Measurements from ENCODE around the gene MIOX. TPM values are rescaled to one million over a fixed set of nuclear protein-coding genes. Genes with fewer than 3 reads are reported as not detected.

MIOX gene
- total RNA-seq, 1 donor from 2014 or later = not detected

DNA sequence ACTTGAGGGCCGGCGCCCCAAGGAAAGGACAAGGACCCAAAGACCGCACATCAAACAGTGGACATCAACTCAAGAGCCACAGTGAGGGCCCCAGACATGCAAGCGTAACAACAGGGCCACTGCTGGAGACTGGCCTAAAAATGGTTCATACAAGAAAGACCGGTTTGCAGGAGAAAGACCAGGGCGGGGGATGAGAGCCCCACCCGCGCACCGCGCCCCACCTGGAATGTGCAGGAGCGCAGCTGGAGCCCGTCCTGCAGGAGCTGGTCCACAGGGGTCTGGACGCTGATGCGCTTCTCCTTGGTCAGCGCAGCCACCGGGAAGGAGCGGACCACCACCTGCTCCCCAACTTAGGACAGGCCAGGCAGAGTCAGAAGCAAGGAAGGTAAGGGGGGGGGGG is 25.7 kb upstream of the MIOX start:
- H3K27me3 Mint-ChIP-seq (ENCODE audit: low read depth) = no peaks in the 10 kb centered on the region
- H3K4me3 Mint-ChIP-seq (ENCODE audit: low read depth) = no peak overlapping the region
- H3K27ac Mint-ChIP-seq = no peak overlapping the region
- no peaks in the 10 kb centered on the region for H3K4me1 Mint-ChIP-seq (ENCODE audit: low read depth)
- DNase-seq (ENCODE audit: low spot score) = no peak
- peaks cover 55% of the 10 kb centered on the region for H3K36me3 Mint-ChIP-seq (ENCODE audit: low read depth)
- intact Hi-C loops (cut with micrococcal nuclease) = loop anchor here (10.0 kb wide), 1 partner anchor 116 kb away; the partner anchor contains the start of gene PPP6R2
- H3K9me3 Mint-ChIP-seq = no peaks in the 10 kb centered on the region

DNA sequence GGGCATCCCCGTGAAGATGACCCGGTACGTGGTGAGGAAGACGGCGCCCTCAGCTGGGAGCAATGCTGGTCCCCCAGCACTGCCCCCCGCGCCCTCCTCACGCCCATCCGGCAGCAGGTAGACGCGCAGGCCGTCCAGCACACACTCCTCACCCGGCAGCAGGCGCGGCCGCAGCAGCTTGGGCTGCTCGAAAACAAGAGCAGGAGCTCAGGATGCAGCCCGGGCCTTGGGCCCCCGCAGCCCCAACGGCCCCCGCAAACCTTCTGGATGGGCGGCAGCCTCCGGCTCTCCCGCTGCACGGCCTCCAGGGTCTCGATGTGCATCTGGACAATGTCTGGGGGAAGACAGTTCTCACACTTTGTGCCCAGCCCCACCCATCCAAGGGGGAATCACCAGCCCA is 25.1 kb upstream of the MIOX start:
- H3K36me3 Mint-ChIP-seq (ENCODE audit: low read depth) = peaks cover 59% of the 10 kb centered on the region

DNA sequence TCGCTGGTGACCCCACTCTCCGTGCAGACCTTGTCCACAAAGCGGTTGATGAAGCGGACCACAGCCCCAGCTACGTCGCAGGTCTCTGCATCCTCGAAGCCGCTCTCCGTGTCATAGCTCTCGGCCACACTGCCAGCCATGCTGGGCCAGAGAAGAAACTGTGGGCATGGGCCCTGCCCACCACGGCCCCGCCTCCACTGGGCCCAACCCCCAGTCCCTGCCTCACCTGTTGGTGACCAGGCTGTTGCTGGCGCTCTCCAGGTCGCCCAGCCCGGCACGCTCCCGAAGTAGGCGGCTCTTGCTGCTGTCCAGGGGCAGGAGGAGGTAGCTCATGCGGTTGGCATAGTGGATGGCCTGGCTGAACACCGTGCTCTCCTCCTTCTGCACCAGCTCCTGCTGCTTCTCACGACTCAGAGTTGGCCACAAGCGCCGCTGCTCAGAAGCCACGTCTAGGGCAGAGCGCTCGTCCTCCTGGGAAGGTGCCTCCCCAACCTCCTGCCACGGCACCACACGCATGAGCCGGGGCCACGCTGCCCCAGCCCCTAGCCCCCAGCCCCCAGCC is 24.6 kb upstream of the MIOX start:
- Mint-ChIP-seq H3K4me1 (ENCODE audit: low read depth) (peaks cover 4% of the 10 kb centered on the region), H3K36me3 (ENCODE audit: low read depth) (peaks cover 60% of the 10 kb centered on the region), H3K27ac (no peak overlapping the region), H3K27me3 (ENCODE audit: low read depth) (no peaks in the 10 kb centered on the region), H3K4me3 (ENCODE audit: low read depth) (no peak overlapping the region), H3K9me3 (no peaks in the 10 kb centered on the region)
- intact Hi-C loops (cut with micrococcal nuclease) = loop anchor here (10.0 kb wide), 1 partner anchor 117 kb away; the partner anchor contains the start of gene PPP6R2
- DNase-seq (ENCODE audit: low spot score) = no peak

More for the DNA sequence above, 25.1 kb upstream of the MIOX start:
- Mint-ChIP-seq H3K9me3 (no peaks in the 10 kb centered on the region), H3K4me1 (ENCODE audit: low read depth) (no peaks in the 10 kb centered on the region), H3K27ac (no peak overlapping the region), H3K27me3 (ENCODE audit: low read depth) (no peaks in the 10 kb centered on the region), H3K4me3 (ENCODE audit: low read depth) (no peak overlapping the region)
- DNase-seq (ENCODE audit: low spot score) = no peak
- intact Hi-C loops (cut with micrococcal nuclease) = loop anchor here (10.0 kb wide), 1 partner anchor 117 kb away; the partner anchor contains the start of gene PPP6R2

DNA sequence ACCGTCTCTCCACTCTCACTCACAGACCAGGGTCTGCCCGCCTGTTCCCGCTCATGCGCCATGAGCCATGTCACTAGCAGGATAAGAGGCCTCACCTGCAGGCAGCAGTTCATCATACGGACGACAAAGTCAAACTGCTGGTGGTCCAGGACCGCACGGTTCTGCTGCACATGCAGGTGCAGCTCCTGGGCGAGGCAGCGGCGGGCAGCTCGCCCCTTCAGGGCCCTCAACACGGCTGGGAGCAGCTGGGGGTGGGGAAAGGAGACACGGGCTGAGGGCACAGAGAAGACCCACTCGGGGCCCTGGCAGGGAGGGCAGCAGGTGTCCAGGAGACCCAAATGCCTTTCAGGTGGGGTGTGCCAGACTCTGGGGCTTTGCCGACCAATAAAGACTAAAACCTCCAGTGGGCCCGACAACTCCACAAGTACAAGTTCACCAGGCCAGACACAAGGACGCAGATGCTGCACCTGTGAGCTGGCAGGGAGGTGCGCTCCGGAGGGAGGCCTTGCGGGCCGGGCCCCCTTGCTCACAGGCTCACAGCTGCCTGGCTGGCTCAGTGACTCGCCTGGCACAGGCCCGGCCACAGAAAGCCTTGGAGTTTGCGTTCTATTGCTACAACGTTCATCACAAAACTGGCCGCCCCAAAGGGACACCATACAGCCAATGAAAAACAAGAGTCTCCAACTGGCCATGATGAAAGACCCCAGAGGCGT is 23.3 kb upstream of the MIOX start:
- no peak overlapping the region for H3K4me3 Mint-ChIP-seq (ENCODE audit: low read depth)
- no peaks in the 10 kb centered on the region for H3K9me3 Mint-ChIP-seq
- intact Hi-C loops (cut with micrococcal nuclease) = loop anchor here (10.0 kb wide), 1 partner anchor 119 kb away; the partner anchor contains the start of gene PPP6R2
- no peak overlapping the region for H3K27ac Mint-ChIP-seq
- no peaks in the 10 kb centered on the region for H3K27me3 Mint-ChIP-seq (ENCODE audit: low read depth)
- peaks cover 54% of the 10 kb centered on the region for H3K36me3 Mint-ChIP-seq (ENCODE audit: low read depth)
- no peak for DNase-seq (ENCODE audit: low spot score)
- H3K4me1 Mint-ChIP-seq (ENCODE audit: low read depth) = peaks cover 4% of the 10 kb centered on the region

DNA sequence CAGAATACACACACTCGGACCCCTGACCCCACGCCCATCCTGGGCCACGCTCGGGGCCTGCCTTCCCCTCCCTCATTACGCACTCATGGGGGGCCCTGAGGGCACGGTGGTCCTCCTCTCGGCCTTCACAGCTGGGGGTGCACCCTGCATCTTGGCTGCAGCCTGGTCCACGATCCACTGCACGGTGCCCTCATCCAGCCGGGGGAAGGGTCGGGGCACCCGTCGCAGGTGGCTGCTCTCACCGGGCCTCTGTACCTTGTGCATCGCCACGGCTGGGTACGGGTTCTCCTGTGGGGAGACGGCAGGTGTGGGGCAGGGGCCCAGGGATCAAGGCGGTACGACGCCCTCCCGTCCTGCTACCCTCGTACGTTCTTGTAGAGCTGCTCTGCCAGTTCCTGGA is 22.2 kb upstream of the MIOX start:
- H3K4me3 Mint-ChIP-seq (ENCODE audit: low read depth) = no peak overlapping the region
- H3K9me3 Mint-ChIP-seq = no peaks in the 10 kb centered on the region
- peaks cover 52% of the 10 kb centered on the region for H3K36me3 Mint-ChIP-seq (ENCODE audit: low read depth)
- DNase-seq (ENCODE audit: low spot score) = no peak
- H3K27me3 Mint-ChIP-seq (ENCODE audit: low read depth) = no peaks in the 10 kb centered on the region
- no peak overlapping the region for H3K27ac Mint-ChIP-seq
- intact Hi-C loops (cut with micrococcal nuclease) = loop anchor here (10.0 kb wide), 1 partner anchor 120 kb away; the partner anchor contains the start of gene PPP6R2
- H3K4me1 Mint-ChIP-seq (ENCODE audit: low read depth) = peaks cover 10% of the 10 kb centered on the region

DNA sequence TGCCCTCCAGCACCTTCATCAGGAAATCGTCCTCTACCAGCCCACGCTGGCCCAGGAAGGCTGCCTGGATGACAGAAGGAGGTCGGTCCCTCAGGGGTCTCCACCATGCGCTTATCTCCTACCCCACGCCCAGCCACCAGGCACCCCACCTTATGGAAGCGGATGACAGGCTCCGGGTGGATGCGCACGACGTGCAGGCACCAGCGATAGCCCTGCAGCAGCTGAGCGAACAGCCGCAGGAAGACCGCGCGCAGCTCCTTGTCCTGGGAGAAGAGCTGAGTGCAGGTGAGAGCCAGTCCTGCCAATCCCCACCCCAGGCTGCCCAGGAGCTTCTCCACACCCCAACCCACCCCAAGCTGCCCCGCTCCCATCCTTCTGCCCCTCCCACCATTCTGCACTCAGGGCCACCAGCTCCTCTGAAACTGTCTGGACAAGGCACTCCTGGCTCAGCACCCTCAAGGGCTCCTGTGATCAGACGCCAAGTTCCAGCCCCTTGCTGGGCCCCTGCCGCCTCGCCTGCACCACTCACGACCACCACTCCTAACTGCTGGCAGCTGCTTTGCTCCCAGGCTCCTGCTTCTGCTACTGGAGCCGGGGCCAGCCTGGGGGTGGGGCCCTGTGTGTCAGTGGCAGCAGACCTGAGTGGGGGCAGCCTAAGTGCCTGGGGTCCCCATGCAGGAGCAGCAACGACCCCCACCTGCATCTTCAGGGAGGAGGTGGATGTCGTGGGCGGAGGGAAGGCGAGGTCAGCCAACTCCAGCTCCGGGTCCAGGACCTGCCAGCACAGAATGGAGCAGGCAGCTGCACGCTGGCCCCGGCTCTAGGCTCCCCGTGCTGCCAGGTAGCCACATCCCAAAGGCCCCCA is 21.4 kb upstream of the MIOX start:
- intact Hi-C loops (cut with micrococcal nuclease) = loop anchor here (10.0 kb wide), 1 partner anchor 120 kb away; the partner anchor contains the start of gene PPP6R2
- Mint-ChIP-seq H3K4me3 (ENCODE audit: low read depth) (no peak overlapping the region), H3K36me3 (ENCODE audit: low read depth) (peaks cover 50% of the 10 kb centered on the region), H3K4me1 (ENCODE audit: low read depth) (peaks cover 13% of the 10 kb centered on the region), H3K27me3 (ENCODE audit: low read depth) (no peaks in the 10 kb centered on the region), H3K9me3 (no peaks in the 10 kb centered on the region), H3K27ac (no peak overlapping the region)
- DNase-seq (ENCODE audit: low spot score) = no peak

DNA sequence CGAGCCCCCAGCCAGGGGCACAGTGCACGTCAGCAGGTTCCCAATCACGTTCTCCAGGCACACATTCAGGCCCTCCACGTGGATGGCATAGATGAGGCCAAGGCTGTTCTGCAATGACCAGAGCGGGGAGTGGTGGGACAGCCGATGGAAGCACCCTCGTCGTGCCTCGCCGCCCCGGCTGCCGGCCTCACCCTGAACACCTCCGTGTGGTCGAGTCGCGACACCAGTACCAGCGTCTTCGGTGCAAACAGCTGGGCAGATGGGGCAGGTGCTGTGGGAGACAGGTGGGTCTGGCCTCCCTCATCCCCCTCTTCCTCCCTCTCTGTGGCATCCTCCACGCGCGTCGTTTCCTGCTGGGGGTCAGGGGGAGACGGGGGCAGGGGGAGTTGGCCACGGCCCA is 19.3 kb upstream of the MIOX start:
- intact Hi-C loops (cut with micrococcal nuclease) = loop anchor here (10.0 kb wide), 1 partner anchor 123 kb away; the partner anchor contains the start of gene PPP6R2
- no peaks in the 10 kb centered on the region for H3K9me3 Mint-ChIP-seq
- no peak overlapping the region for H3K4me3 Mint-ChIP-seq (ENCODE audit: low read depth)
- no peak overlapping the region for H3K27ac Mint-ChIP-seq
- no peaks in the 10 kb centered on the region for H3K27me3 Mint-ChIP-seq (ENCODE audit: low read depth)
- H3K4me1 Mint-ChIP-seq (ENCODE audit: low read depth) = peaks cover 30% of the 10 kb centered on the region
- no peak for DNase-seq (ENCODE audit: low spot score)
- peaks cover 43% of the 10 kb centered on the region for H3K36me3 Mint-ChIP-seq (ENCODE audit: low read depth)

DNA sequence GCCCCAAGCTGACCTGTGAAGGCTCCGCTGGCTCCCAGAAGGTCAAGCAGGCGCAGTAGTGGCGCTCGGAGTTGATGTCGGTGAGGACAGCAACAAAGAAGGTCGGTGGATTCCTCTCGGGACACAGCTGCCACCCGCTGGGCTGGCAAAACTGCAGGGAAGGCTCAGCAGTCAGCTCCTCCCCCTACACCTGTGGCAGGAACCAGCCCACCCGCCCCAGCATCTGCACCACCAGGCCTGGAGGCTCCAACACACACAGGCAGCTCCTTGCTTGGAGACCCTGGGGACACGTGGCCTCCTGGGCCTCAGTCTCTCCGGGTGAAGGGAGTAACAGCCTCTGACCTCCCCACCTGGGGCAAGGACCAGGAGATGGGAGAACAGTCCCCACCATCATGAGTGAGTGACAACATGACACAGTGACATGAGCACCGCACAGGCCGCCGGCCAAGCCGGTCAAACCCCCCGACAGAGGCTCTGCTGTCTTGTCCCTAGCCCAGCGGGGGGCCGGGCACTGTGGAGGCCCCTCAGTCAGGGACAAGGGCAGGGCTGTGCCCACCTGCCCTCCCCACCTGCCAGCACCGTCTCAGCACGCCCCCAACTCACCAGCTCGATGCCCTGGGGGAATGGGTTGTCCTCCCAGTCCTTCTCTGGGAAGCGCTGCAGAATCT is 18.8 kb upstream of the MIOX start:
- Mint-ChIP-seq H3K4me1 (ENCODE audit: low read depth) (peaks cover 33% of the 10 kb centered on the region), H3K9me3 (no peaks in the 10 kb centered on the region), H3K36me3 (ENCODE audit: low read depth) (peaks cover 42% of the 10 kb centered on the region), H3K27ac (no peak overlapping the region), H3K4me3 (ENCODE audit: low read depth) (no peak overlapping the region), H3K27me3 (ENCODE audit: low read depth) (no peaks in the 10 kb centered on the region)
- no peak for DNase-seq (ENCODE audit: low spot score)
- intact Hi-C loops (cut with micrococcal nuclease) = loop anchor here (10.0 kb wide), 1 partner anchor 123 kb away; the partner anchor contains the start of gene PPP6R2

DNA sequence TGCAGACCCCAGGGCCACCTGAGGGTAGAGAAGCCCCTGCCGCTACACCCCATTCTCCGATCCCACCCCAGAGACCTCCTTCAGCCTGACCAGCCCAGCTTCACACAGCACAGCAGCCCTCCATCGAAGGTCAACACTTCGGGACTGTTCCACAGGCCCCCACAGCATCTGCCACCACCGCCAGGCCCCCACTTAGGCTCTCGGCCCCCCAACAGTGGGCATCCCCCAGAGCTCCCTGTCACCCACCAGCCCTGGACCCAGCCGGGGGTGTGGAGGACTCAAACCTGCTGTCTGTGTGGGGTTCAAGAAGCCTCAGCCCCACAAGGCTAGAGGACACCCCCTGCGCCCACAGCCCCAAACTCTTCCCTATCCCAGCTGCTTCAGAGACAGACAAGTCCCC is 18.0 kb upstream of the MIOX start:
- Mint-ChIP-seq H3K27ac (peak overlapping the region; percentile 83), H3K9me3 (no peaks in the 10 kb centered on the region), H3K27me3 (ENCODE audit: low read depth) (no peaks in the 10 kb centered on the region), H3K36me3 (ENCODE audit: low read depth) (peaks cover 40% of the 10 kb centered on the region), H3K4me1 (ENCODE audit: low read depth) (peaks cover 40% of the 10 kb centered on the region), H3K4me3 (ENCODE audit: low read depth) (no peak overlapping the region)
- DNase-seq (ENCODE audit: low spot score) = no peak
- intact Hi-C loops (cut with micrococcal nuclease) = loop anchor here (10.0 kb wide), 1 partner anchor 124 kb away; the partner anchor contains the start of gene PPP6R2

DNA sequence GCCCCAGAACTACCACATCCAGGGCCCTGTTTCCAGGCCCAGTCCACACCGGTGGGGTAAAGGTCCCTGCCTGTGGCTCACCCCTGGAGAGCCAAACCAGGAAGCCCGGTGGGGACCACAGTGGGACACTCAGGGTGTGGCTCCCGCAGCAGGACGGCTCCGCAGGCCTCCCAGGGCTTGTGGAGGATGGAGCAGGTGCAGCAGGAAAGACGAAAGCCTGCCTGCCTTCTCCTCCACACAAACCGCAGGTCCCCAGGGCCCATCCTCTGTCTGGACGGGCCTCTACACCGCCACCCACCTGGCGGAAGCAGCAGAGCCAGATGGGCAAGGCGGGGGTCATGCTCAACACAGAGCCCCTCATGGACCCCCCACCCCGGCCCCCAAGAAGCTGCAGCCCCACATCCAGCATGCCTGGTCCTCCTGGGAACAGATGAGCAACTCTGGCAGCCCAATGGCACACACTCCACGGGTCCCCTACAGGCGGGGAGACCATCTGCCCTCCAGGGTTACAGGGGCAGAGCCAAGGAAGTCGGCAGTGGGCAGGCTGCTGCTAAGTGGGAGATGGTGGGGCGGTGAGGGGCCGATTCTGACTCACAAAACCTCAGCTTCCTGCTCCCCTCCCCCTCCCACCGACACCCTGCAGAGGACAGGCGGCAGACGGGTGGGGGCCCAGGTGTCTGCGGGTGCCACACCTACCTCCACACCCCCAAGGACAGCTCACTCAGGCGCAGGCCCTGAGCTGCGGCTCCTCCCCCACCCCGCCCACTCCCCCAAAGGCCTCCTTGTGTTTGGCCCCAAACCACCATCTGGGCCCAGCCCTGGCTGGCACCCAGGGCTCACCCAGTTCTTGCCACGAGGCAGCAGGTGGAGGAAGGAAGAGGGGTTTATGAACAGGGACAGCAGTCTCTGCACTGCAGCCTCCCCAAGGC is 17.0 kb upstream of the MIOX start:
- Mint-ChIP-seq H3K4me1 (ENCODE audit: low read depth) (peaks cover 45% of the 10 kb centered on the region), H3K27me3 (ENCODE audit: low read depth) (no peaks in the 10 kb centered on the region), H3K9me3 (no peaks in the 10 kb centered on the region), H3K4me3 (ENCODE audit: low read depth) (peak overlapping the region; percentile 55), H3K27ac (peak overlapping the region; percentile 83), H3K36me3 (ENCODE audit: low read depth) (peaks cover 30% of the 10 kb centered on the region)
- peak; percentile 95 for DNase-seq (ENCODE audit: low spot score)
- intact Hi-C loops (cut with micrococcal nuclease) = loop anchor here (5.0 to 10.0 kb wide), 2 partner anchors 58 to 125 kb away; partner anchors contain the start of genes PPP6R2 and SCO2

DNA sequence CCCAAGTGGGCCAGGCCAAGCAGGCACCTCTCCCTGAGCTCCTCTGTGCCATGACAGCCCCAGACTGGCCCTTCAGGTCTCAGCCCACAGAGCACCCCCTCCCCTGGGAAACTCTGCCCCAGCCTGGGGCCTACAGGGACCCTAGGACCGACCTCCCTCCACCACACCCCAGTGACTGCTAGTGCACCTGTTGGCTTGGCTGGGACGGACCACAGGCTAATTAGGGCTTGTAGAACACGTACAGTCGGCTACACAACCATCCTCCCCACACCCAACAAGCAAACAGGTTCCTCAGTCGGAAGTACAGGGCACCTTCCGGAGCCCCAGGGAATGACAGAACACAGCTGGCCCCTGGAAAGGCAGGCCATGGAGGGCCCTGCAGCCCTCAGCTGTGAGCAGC is 16.2 kb upstream of the MIOX start:
- peaks cover 23% of the 10 kb centered on the region for H3K36me3 Mint-ChIP-seq (ENCODE audit: low read depth)
- no peak for DNase-seq (ENCODE audit: low spot score)
- H3K4me1 Mint-ChIP-seq (ENCODE audit: low read depth) = peaks cover 49% of the 10 kb centered on the region
- H3K27ac Mint-ChIP-seq = peak overlapping the region; percentile 83
- intact Hi-C loops (cut with micrococcal nuclease) = loop anchor here (5.0 kb wide), 1 partner anchor 57 kb away; the partner anchor contains the start of gene SCO2
- no peaks in the 10 kb centered on the region for H3K27me3 Mint-ChIP-seq (ENCODE audit: low read depth)
- peak overlapping the region; percentile 55 for H3K4me3 Mint-ChIP-seq (ENCODE audit: low read depth)
- no peaks in the 10 kb centered on the region for H3K9me3 Mint-ChIP-seq

Data from activated T-helper 2 cell treated with anti-CD3 and anti-CD28 coated beads, Interferon-gamma antibody, Interleukin-2, Interleukin-4, amounts not matched to agents 10 μg/mL and 5 μg/mL and 100 μg/mL, durations not matched to agents 14 hours and 24 hours and 36 hours (primary cell).